HG03097 (cell line): Measurements from ENCODE around the gene CCDC191.
A peak's percentile ranks its signal among the peaks of the same experiment; 100 is the strongest.

ENCODE experiments used
- ATAC-seq: cut with Tn5 transposase; IDR thresholded peaks from one replicate; pipeline ENCODE4 v1.9.1; 2021; ENCODE audit not compliant: unreplicated experiment, low FRiP score

Gene CCDC191

GRCh38 chr3:113966172-113966571 is 90.2 kb downstream of the CCDC191 start:
- ATAC-seq: no peak

- ATAC-seq: no peak
Observed at GRCh38 chr3:113963879-113964278, 92.4 kb downstream of the CCDC191 start.

- ATAC-seq: no peak
Observed at GRCh38 chr3:113954091-113954685, 102.1 kb downstream of the CCDC191 start.

GRCh38 chr3:113953677-113954076 is 102.6 kb downstream of the CCDC191 start:
- no peak for ATAC-seq

- ATAC-seq: no peak
Observed at GRCh38 chr3:113952921-113953320, 103.4 kb downstream of the CCDC191 start.

GRCh38 chr3:113948015-113948917 is 108.1 kb downstream of the CCDC191 start:
- ATAC-seq: peak; percentile 41

- ATAC-seq: peak; percentile 72
Observed at GRCh38 chr3:113947372-113948014, 108.8 kb downstream of the CCDC191 start, which contains the start of gene ZDHHC23. ZDHHC23 (plus strand) TSS chr3:113948013; CDS start chr3:113948803, 790 bp downstream.

- ATAC-seq: no peak
Observed at GRCh38 chr3:113946831-113947230, 109.5 kb downstream of the CCDC191 start.

GRCh38 chr3:113927556-113927955 is 128.8 kb downstream of the CCDC191 start:
- ATAC-seq: no peak

GRCh38 chr3:113914646-113915045 is 141.7 kb downstream of the CCDC191 start:
- ATAC-seq: no peak
